ENCODE results near the gene LRRC8D. TPM values are rescaled to one million over a fixed set of nuclear protein-coding genes. Genes with fewer than 3 reads are reported as not detected.

LRRC8D gene
- total RNA-seq, 5 donors from 2014 or later (not counting 1 experiment from before 2014, with no cell fraction given), result 23.8 to 43.4 (median 33.0) TPM

DNA sequence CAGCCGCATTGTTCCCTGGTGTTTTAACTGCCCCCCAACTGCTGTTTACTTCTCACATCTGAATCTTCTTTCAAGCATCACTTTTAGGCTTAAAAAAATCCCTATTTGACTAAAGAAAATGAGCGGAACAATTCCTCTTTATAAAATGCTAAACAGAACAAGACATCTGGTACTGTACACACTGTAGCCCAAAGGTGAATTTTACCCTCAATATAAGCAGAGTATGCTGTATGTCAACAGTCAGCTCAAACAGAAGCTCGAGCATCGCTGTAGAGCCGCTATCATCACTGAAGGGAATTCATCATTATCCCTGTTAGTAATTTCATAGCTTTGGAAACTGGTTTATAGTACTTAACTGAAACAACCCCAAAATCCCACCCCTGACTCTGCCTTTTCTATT is 85.3 kb downstream of the LRRC8D start:
- WGBS (ENCODE audit: insufficient coverage), result 100% methylated on average over 2 of the region's 5 CpGs
- H3K36me3 Mint-ChIP-seq, result peaks cover 16% of the 10 kb centered on the region

DNA sequence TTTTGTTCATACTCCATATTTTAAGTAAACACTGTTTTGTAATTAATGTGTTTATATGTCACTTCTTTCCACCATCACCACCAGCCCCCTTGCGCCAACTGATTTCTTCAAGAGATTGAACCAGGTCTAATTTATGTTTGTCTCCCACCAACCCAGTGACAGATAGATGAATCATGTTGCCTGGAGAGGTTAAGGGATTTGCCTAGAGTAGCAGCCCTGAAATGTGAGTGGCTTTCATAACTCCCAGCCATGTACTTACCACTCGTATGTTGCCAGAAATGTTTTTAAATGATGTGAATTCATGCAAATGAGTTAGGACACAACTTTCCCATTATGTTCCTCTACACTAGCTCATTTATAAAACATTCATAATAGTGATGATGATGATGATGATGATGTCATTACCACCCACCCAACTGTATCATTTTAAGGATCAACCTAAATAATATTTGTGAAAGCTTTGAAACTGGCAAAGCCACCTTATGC is 86.9 kb downstream of the LRRC8D start:
- Histone ChIP-seq H3K36me3 (ENCODE audit: control insufficient read depth in 2 of 2, extremely low read depth in 1 of 2, insufficient read depth in 1 of 2, low read length in 1 of 2) (peaks cover 0 to 17% of the 10 kb centered on the region in 2 donors), H3K27me3 (replicated peaks in 1 of 2; ENCODE audit: control insufficient read depth in 2 of 2, extremely low read depth in 1 of 2, insufficient read depth in 2 of 2, low read length in 1 of 2) (no peaks in the 10 kb centered on the region), H3K4me1 (ENCODE audit: control insufficient read depth in 1 of 2, extremely low read depth in 1 of 2, insufficient read depth in 2 of 2, low read length in 2 of 2) (peaks cover 0 to 3% of the 10 kb centered on the region in 2 experiments), H3K9me3 (no peaks in the 10 kb centered on the region), H3K4me3 (ENCODE audit: control insufficient read depth in 1 of 2, extremely low read depth in 1 of 2, low read length in 1 of 2) (no peak overlapping the region), H3K27ac (ENCODE audit: low read length) (no peak overlapping the region)
- peak overlapping the region in 1 of 2 donors; percentile 41 for H3K27ac Mint-ChIP-seq
- ChIA-PET POLR2A (interaction anchor here in 1 of 2 donors (0.6 kb wide), 1 partner anchor 144 kb away, joined by 4 read pairs; no protein-coding TSS in a partner anchor), CTCF (no interaction called here)
- no peak for DNase-seq
- peaks cover 17% of the 10 kb centered on the region for H3K36me3 Mint-ChIP-seq
- peaks cover 69 to 76% (median 70%) of the 10 kb centered on the region in 3 donors for H3K4me1 Mint-ChIP-seq
- ATAC-seq (replicated peaks in 1 of 4), result no peak
- H3K9me3 Mint-ChIP-seq, result no peaks in the 10 kb centered on the region
- no peak overlapping the region for H3K4me3 Mint-ChIP-seq
- no peaks in the 10 kb centered on the region for H3K27me3 Mint-ChIP-seq
- no CpG with 5 or more reads among the region's 2 CpGs for WGBS (ENCODE audit: insufficient coverage)

More for the DNA sequence above, 85.3 kb downstream of the LRRC8D start:
- Histone ChIP-seq H3K9me3 (no peaks in the 10 kb centered on the region), H3K4me1 (ENCODE audit: control insufficient read depth in 1 of 2, extremely low read depth in 1 of 2, insufficient read depth in 2 of 2, low read length in 2 of 2) (peaks cover 0 to 3% of the 10 kb centered on the region in 2 experiments), H3K36me3 (ENCODE audit: control insufficient read depth in 2 of 2, extremely low read depth in 1 of 2, insufficient read depth in 1 of 2, low read length in 1 of 2) (peaks cover 0 to 17% of the 10 kb centered on the region in 2 donors), H3K27ac (ENCODE audit: low read length) (no peak overlapping the region), H3K27me3 (replicated peaks in 1 of 2; ENCODE audit: control insufficient read depth in 2 of 2, extremely low read depth in 1 of 2, insufficient read depth in 2 of 2, low read length in 1 of 2) (no peaks in the 10 kb centered on the region), H3K4me3 (ENCODE audit: control insufficient read depth in 1 of 2, extremely low read depth in 1 of 2, low read length in 1 of 2) (no peak overlapping the region)
- no peak for ATAC-seq (replicated peaks in 1 of 4)
- ChIA-PET CTCF (no interaction called here), POLR2A (interaction anchor here in 1 of 2 donors (1.2 kb wide), 1 partner anchor 11 kb away, joined by 4 read pairs; no protein-coding TSS in a partner anchor)
- H3K27ac Mint-ChIP-seq, result peak overlapping the region in 1 of 2 donors; percentile 69
- DNase-seq, result no peak
- H3K4me1 Mint-ChIP-seq, result peaks cover 63 to 69% (median 68%) of the 10 kb centered on the region in 3 donors
- H3K4me3 Mint-ChIP-seq, result no peak overlapping the region
- H3K27me3 Mint-ChIP-seq, result no peaks in the 10 kb centered on the region
- H3K9me3 Mint-ChIP-seq, result no peaks in the 10 kb centered on the region

DNA sequence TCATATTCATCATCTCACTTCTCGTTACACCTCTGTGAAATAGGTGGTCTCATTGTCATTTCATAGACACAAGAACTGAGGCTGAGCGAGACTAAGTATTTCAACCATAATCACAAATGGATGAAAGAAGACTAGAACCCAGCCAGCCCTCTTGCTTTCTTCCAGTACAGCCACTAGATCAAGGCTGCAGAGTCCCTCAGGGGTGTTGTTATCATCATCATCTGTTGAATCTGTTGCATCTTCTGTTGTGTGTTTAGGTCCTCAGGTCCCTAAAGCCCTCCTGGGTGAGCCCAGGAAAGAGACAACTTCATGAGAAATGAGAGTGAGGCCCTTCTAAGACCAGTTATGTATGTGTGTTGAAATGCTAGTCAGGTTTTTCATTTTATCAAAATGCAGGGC is 87.4 kb downstream of the LRRC8D start:
- POLR2A ChIA-PET, result interaction anchor here in 1 of 2 donors (0.6 kb wide), 1 partner anchor 144 kb away, joined by 4 read pairs; no protein-coding TSS in a partner anchor

DNA sequence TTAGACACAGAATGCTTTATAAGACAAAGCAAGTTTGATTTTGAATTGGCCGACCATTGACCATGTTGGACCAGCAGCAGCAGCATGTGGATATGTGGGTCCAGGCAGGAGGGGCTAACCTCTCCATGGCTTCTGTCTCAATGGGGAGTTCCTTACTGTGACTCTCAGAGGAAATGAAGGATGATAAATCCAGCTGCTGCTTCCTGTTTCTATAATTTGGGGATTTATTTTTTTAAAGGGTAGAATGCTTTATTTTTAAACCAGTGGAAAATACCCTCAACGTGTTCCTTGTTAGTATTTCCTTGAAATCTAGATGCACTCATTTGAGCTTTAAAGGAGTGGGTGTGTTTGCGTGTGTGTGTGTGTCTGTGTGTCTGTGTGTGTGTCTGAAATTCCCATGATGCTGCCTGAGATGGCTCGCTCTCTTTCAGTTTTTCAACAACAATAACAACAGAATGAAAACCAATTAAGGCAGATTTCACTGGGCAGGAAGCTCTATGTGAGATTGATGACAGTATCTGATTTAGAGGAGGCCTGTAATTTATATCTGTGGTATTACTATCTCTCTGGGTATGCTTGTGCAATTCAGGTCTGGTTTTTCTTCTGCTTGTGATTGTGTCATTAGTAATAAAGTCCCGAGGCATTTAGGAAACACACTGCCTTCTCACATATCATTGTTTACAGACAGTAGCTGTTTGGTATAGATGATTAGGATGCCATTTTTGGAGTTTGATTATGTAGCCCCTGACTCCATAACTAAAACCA is 88.0 kb downstream of the LRRC8D start:
- no peaks in the 10 kb centered on the region for H3K9me3 ChIP-seq
- CTCF ChIA-PET, result interaction anchor here in 1 of 2 donors (0.5 kb wide), 1 partner anchor 85 kb away, joined by 3 read pairs; no protein-coding TSS in a partner anchor
- ATAC-seq (replicated peaks in 1 of 4) (no peak), DNase-seq (no peak)
- H3K36me3 ChIP-seq (ENCODE audit: control insufficient read depth in 2 of 2, extremely low read depth in 1 of 2, insufficient read depth in 1 of 2, low read length in 1 of 2), result peaks cover 0 to 17% of the 10 kb centered on the region in 2 donors
- WGBS (ENCODE audit: insufficient coverage), result 100% methylated on average over 1 of the region's 5 CpGs
- H3K4me1 ChIP-seq (ENCODE audit: control insufficient read depth in 1 of 2, extremely low read depth in 1 of 2, insufficient read depth in 2 of 2, low read length in 2 of 2), result peaks cover 0 to 3% of the 10 kb centered on the region in 2 experiments
- Mint-ChIP-seq H3K27ac (peak overlapping the region in 1 of 2 donors; percentile 16), H3K4me3 (no peak overlapping the region), H3K9me3 (no peaks in the 10 kb centered on the region), H3K4me1 (peaks cover 66 to 74% (median 67%) of the 10 kb centered on the region in 3 donors), H3K27me3 (no peaks in the 10 kb centered on the region), H3K36me3 (peaks cover 22% of the 10 kb centered on the region)
- POLR2A ChIA-PET, result no interaction called here
- H3K27me3 ChIP-seq (replicated peaks in 1 of 2; ENCODE audit: control insufficient read depth in 2 of 2, extremely low read depth in 1 of 2, insufficient read depth in 2 of 2, low read length in 1 of 2), result no peaks in the 10 kb centered on the region
- H3K27ac ChIP-seq (ENCODE audit: low read length), result no peak overlapping the region
- H3K4me3 ChIP-seq (ENCODE audit: control insufficient read depth in 1 of 2, extremely low read depth in 1 of 2, low read length in 1 of 2), result no peak overlapping the region

More for the DNA sequence above, 87.4 kb downstream of the LRRC8D start:
- Mint-ChIP-seq H3K27ac (no peak overlapping the region), H3K9me3 (no peaks in the 10 kb centered on the region), H3K4me3 (no peak overlapping the region), H3K27me3 (no peaks in the 10 kb centered on the region), H3K4me1 (peaks cover 69 to 76% (median 70%) of the 10 kb centered on the region in 3 donors), H3K36me3 (peaks cover 22% of the 10 kb centered on the region)
- Histone ChIP-seq H3K4me3 (ENCODE audit: control insufficient read depth in 1 of 2, extremely low read depth in 1 of 2, low read length in 1 of 2) (no peak overlapping the region), H3K36me3 (ENCODE audit: control insufficient read depth in 2 of 2, extremely low read depth in 1 of 2, insufficient read depth in 1 of 2, low read length in 1 of 2) (peaks cover 0 to 17% of the 10 kb centered on the region in 2 donors), H3K27me3 (replicated peaks in 1 of 2; ENCODE audit: control insufficient read depth in 2 of 2, extremely low read depth in 1 of 2, insufficient read depth in 2 of 2, low read length in 1 of 2) (no peaks in the 10 kb centered on the region), H3K4me1 (ENCODE audit: control insufficient read depth in 1 of 2, extremely low read depth in 1 of 2, insufficient read depth in 2 of 2, low read length in 2 of 2) (peaks cover 0 to 3% of the 10 kb centered on the region in 2 experiments), H3K27ac (ENCODE audit: low read length) (no peak overlapping the region), H3K9me3 (no peaks in the 10 kb centered on the region)
- no peak for ATAC-seq (replicated peaks in 1 of 4)
- no peak for DNase-seq
- CTCF ChIA-PET, result interaction anchor here in 1 of 2 donors (0.5 kb wide), 1 partner anchor 86 kb away, joined by 3 read pairs; no protein-coding TSS in a partner anchor
- no CpG with 5 or more reads among the region's 2 CpGs for WGBS (ENCODE audit: insufficient coverage)

DNA sequence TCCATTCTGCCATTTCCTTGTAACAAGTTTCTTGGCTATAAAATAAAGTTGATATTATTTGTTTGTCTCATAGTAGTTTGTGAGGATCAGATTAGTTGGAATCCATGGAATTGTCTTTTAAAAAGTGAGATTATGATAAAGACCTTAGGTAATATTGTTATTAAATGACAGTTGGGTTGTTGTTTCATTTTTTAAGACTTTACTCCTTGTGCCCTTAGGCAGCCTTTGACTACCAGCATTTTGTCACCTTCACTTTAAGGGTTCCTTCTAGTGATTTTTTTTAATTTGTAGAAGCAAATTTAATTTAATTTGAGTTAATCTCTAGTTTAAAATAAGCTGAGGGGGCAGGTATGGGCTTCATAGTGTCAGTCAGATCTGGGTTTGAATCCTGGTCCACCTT is 89.4 kb downstream of the LRRC8D start:
- Histone ChIP-seq H3K4me1 (ENCODE audit: control insufficient read depth in 1 of 2, extremely low read depth in 1 of 2, insufficient read depth in 2 of 2, low read length in 2 of 2) (no peaks in the 10 kb centered on the region), H3K27me3 (replicated peaks in 1 of 2; ENCODE audit: control insufficient read depth in 2 of 2, extremely low read depth in 1 of 2, insufficient read depth in 2 of 2, low read length in 1 of 2) (no peaks in the 10 kb centered on the region), H3K9me3 (no peaks in the 10 kb centered on the region), H3K36me3 (ENCODE audit: control insufficient read depth in 2 of 2, extremely low read depth in 1 of 2, insufficient read depth in 1 of 2, low read length in 1 of 2) (peaks cover 0 to 15% of the 10 kb centered on the region in 2 donors), H3K4me3 (ENCODE audit: control insufficient read depth in 1 of 2, extremely low read depth in 1 of 2, low read length in 1 of 2) (no peak overlapping the region), H3K27ac (ENCODE audit: low read length) (no peak overlapping the region)
- peaks cover 59 to 64% (median 60%) of the 10 kb centered on the region in 3 donors for H3K4me1 Mint-ChIP-seq
- ChIA-PET CTCF (interaction anchor here in 1 of 2 donors (0.7 kb wide), 1 partner anchor 234 kb away, joined by 3 read pairs; no protein-coding TSS in a partner anchor), POLR2A (no interaction called here)
- no peaks in the 10 kb centered on the region for H3K27me3 Mint-ChIP-seq
- no peak for DNase-seq
- ATAC-seq (replicated peaks in 1 of 4), result no peak
- no peak overlapping the region for H3K4me3 Mint-ChIP-seq
- H3K36me3 Mint-ChIP-seq, result peaks cover 22% of the 10 kb centered on the region
- H3K27ac Mint-ChIP-seq, result no peak overlapping the region
- no peaks in the 10 kb centered on the region for H3K9me3 Mint-ChIP-seq

DNA sequence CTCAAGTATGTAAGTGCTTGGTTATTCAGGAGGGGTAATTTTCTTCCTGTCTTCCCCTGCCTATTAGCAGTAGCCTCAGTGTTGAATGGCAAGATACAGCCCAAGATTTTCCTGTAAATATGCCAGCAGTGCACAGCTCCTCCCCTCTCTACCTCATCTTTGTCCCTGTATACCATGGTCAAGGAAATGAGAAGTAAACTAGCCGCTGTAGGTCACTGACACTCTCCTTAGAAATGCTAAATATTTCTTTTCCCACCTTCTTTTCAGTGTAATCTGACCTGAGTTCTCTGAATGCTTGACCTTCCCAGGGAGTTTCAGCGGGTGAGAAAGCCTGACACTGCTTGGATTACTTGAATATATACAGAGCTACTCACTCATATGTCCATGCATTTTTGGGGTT is 89.9 kb downstream of the LRRC8D start:
- H3K27me3 ChIP-seq (replicated peaks in 1 of 2; ENCODE audit: control insufficient read depth in 2 of 2, extremely low read depth in 1 of 2, insufficient read depth in 2 of 2, low read length in 1 of 2), result no peaks in the 10 kb centered on the region
- no peak overlapping the region for H3K27ac ChIP-seq (ENCODE audit: low read length)
- POLR2A ChIA-PET, result interaction anchor here in 1 of 2 donors (0.6 kb wide), 1 partner anchor 73 kb away, joined by 3 read pairs; no protein-coding TSS in a partner anchor
- no peak overlapping the region for H3K4me3 ChIP-seq (ENCODE audit: control insufficient read depth in 1 of 2, extremely low read depth in 1 of 2, low read length in 1 of 2)
- H3K36me3 ChIP-seq (ENCODE audit: control insufficient read depth in 2 of 2, extremely low read depth in 1 of 2, insufficient read depth in 1 of 2, low read length in 1 of 2), result peaks cover 0 to 10% of the 10 kb centered on the region in 2 donors
- no peak for ATAC-seq (replicated peaks in 1 of 4)
- WGBS (ENCODE audit: insufficient coverage), result no CpG with 5 or more reads among the region's 2 CpGs
- no peaks in the 10 kb centered on the region for H3K9me3 Mint-ChIP-seq
- H3K9me3 ChIP-seq, result no peaks in the 10 kb centered on the region
- no peak overlapping the region for H3K4me3 Mint-ChIP-seq
- no peaks in the 10 kb centered on the region for H3K27me3 Mint-ChIP-seq
- CTCF ChIA-PET, result interaction anchor here in 1 of 2 donors (0.7 kb wide), 1 partner anchor 235 kb away, joined by 3 read pairs; no protein-coding TSS in a partner anchor
- H3K36me3 Mint-ChIP-seq, result peaks cover 22% of the 10 kb centered on the region
- H3K27ac Mint-ChIP-seq, result no peak overlapping the region
- peaks cover 54 to 62% (median 59%) of the 10 kb centered on the region in 3 donors for H3K4me1 Mint-ChIP-seq
- H3K4me1 ChIP-seq (ENCODE audit: control insufficient read depth in 1 of 2, extremely low read depth in 1 of 2, insufficient read depth in 2 of 2, low read length in 2 of 2), result no peaks in the 10 kb centered on the region
- DNase-seq, result no peak
